Colonic mucosa (tissue), 4 donors: ENCODE measurements around the gene COMMD4. TPM values are rescaled to one million over a fixed set of nuclear protein-coding genes. Genes with fewer than 3 reads are reported as not detected.

Source experiments
- DNase-seq: peaks from one replicate; pipeline ENCODE4 v3.0.0-alpha.2; 2020
- H3K27ac ChIP-seq: fragments of 200-600 bp; one replicate; pipeline ENCODE4 v1.8.0; 2021
- H3K27me3 ChIP-seq: fragments of 200-600 bp; one replicate; pipeline ENCODE4 v1.8.0; 2021
- H3K36me3 ChIP-seq: fragments of 200-600 bp; one replicate; pipeline ENCODE4 v1.8.0; 2021
- H3K4me1 ChIP-seq: fragments of 200-600 bp; one replicate; pipeline ENCODE4 v1.8.0; 2021; ENCODE audit warnings: mild to moderate bottlenecking
- H3K4me3 ChIP-seq: fragments of 200-600 bp; one replicate; pipeline ENCODE4 v1.8.0; 2021
- H3K9ac ChIP-seq, 2 donors: one replicate each; pipeline ENCODE4 v1.7.0; 2013; ENCODE audit warnings: control low read depth in 2 of 2, low read depth in 2 of 2, low read length in 2 of 2
- H3K9me3 ChIP-seq: fragments of 200-600 bp; one replicate; pipeline ENCODE4 v1.8.0; 2021
- intact Hi-C: fragments of 100-400 bp; cut with DNase I; formaldehyde crosslinking; loops from one replicate; pipeline ENCODE4 v1.14.1; 2022
- total RNA-seq, 2 donors: library from RNA; stranded (reverse); fragmentation: NEBNext Ultra II Directional in 1 of 2; extraction: Animal tissue kit (Norgen Biotek cat#: 25700) in 1 of 2; gene quantifications; one replicate each; pipeline ENCODE4 v1.2.1, GENCODE V29; 2021
- TF ChIP-seq, protein P1 (sequence below): fragments of 200-600 bp; IDR thresholded peaks from one replicate; pipeline ENCODE4 v1.8.0; 2022; ENCODE audit warnings: antibody characterized with exemption, mild to moderate bottlenecking
- donor health status: healthy.
- donor health status: DM: no; HTN: no; CAD: no.
- donor health status: DM: no; HTN: no; CAD: no.

The COMMD4 gene
- total RNA-seq, 2 donors from 2014 or later: 69.8 to 127 TPM

DNA sequence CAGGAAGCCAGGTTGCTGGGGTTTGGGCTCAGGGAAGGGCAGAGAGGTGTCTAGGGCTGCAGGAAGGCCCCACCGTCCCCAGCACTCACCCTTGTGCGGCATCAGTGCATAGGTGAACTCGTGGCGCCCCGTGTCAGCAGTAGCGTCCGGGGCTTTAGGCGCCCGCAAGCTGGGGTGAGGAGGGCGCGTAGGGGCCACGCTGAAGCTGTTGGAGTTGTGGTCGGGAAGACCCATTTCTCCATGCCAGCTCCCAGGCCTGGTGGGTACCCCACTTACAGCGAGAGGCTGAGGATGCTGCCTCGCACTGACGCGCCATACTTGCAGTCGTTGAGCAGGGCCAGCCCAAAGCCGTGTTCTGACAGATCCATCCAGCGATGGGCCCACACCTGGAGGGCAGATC is 20.7 kb downstream of the COMMD4 start:
- TF ChIP-seq, protein P1, sequence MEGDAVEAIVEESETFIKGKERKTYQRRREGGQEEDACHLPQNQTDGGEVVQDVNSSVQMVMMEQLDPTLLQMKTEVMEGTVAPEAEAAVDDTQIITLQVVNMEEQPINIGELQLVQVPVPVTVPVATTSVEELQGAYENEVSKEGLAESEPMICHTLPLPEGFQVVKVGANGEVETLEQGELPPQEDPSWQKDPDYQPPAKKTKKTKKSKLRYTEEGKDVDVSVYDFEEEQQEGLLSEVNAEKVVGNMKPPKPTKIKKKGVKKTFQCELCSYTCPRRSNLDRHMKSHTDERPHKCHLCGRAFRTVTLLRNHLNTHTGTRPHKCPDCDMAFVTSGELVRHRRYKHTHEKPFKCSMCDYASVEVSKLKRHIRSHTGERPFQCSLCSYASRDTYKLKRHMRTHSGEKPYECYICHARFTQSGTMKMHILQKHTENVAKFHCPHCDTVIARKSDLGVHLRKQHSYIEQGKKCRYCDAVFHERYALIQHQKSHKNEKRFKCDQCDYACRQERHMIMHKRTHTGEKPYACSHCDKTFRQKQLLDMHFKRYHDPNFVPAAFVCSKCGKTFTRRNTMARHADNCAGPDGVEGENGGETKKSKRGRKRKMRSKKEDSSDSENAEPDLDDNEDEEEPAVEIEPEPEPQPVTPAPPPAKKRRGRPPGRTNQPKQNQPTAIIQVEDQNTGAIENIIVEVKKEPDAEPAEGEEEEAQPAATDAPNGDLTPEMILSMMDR: no peak
- H3K27ac ChIP-seq: no peak overlapping the region
- H3K9ac ChIP-seq: no peak overlapping the region
- H3K9me3 ChIP-seq: no peaks in the 10 kb centered on the region
- H3K27me3 ChIP-seq: no peaks in the 10 kb centered on the region
- no peak overlapping the region for H3K4me3 ChIP-seq
- no peak for DNase-seq
- intact Hi-C loops: no loop called here
- H3K36me3 ChIP-seq: no peaks in the 10 kb centered on the region
- no peaks in the 10 kb centered on the region for H3K4me1 ChIP-seq

DNA sequence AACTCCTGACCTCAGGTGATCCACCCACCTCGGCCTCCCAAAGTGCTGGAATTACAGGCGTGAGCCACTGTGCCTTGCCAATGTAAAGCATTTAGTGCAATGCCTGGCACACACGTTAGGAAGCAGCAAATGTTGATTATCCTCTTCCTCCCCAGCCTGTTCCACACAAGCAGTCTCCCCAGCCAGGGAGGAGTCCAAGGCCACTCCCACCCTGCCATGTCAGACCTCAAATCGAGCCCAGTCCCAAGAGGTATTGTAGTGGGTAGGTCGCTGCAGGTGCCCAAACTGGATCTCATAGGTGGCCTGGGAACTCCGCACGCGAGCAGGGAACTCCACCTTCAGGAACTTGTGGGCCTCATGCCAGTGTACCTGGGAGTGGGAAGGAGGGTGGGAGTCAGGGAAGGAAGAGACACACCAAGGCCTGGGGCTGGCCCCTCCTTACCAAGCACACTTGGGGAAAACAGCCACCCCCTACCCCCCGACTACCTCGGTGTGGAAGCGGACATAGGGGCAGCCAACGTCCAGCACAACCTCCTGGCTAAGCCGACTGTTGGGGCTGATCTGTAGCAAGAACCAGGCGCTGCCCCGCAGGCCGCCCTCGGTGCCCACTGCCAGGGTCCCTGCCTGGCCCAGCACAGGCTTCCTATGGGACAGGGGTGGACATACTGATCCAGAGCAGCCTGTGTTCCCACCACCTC is 22.3 kb downstream of the COMMD4 start:
- H3K27ac ChIP-seq: no peak overlapping the region
- TF ChIP-seq, protein P1: no peak
- H3K9ac ChIP-seq: no peak overlapping the region
- no peaks in the 10 kb centered on the region for H3K9me3 ChIP-seq
- no peaks in the 10 kb centered on the region for H3K36me3 ChIP-seq
- H3K4me1 ChIP-seq: no peaks in the 10 kb centered on the region
- no peaks in the 10 kb centered on the region for H3K27me3 ChIP-seq
- DNase-seq: no peak
- H3K4me3 ChIP-seq: no peak overlapping the region
- intact Hi-C loops: no loop called here

DNA sequence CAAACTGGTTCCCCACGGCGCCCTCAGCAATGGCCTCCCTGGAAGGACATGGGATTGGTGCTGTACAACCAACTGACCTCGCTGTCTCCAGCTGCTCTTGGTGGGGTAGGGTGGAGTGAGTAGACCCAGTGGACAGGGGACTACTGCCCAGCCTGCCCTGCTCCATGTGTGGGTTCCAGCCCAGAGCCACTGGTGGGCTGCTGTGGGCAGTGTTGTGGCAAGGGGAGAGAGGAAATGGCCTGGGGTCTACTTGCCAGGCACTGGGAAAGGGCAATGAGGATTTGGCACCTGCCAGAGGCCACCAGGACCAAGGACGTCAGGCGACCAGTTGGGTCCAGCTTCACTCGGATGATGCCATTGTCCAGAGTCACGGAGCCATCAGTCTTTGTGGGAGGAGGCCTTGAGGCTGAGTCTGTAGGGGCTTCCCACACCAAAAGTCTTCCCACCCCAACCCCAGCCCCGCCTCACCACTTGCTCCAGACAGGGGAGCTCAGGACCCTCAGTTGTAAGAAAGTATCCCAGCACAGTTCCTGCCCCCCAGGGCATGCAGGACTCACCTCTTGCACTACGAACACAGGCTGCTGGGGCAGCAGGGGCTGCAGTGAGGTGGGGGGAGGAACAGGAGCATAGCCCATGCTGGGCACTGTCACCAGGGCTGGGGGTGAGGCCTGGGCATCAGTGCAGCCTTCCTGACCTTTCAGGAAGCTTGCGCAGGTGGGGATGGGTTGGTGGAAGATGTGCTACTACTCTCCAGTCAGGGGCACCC is 23.1 kb downstream of the COMMD4 start:
- intact Hi-C loops: no loop called here

DNA sequence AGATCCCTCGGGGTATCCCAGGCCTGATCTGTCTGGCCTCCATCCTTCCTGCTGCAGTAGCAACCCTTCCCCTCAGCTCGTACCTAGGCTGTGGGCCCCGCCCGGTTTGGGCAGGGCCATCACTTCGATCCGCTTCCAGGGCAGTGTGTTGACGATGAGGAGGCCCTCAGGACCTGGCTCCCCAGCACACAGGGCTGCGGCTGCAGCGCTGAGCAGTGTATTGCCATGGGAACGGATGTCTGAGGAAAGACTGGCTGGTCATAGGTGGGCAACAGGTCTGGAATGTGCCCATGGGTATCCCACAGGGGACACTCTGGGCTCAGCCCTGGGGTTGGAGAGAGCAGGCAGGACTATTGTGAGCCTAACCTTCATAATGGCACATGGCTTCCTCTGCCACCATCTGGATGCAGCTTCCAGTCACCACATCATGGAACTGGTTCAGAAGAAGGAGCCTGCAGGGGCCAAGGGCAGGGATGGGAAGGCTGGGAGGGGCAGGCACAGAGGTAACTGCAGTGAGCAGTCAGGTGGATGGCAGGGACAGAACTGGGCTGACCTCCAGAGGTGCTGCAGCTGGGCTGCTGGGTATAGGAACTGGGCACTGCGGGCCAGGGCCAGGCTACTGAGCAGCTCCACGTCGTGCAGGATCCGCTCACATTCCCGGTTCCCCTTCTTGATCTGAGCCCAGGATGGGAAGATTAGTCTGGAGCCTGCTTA is 23.8 kb downstream of the COMMD4 start:
- Histone ChIP-seq H3K27ac (no peak overlapping the region), H3K27me3 (no peaks in the 10 kb centered on the region), H3K4me1 (no peaks in the 10 kb centered on the region), H3K9ac (no peak overlapping the region), H3K36me3 (no peaks in the 10 kb centered on the region), H3K4me3 (no peak overlapping the region), H3K9me3 (no peaks in the 10 kb centered on the region)
- no peak for DNase-seq
- intact Hi-C loops: loop anchor here (10.0 kb wide), 1 partner anchor 285 kb away; the partner anchor contains the start of genes IMP3 and SNX33
- TF ChIP-seq, protein P1: no peak

More for the DNA sequence above, 23.1 kb downstream of the COMMD4 start:
- TF ChIP-seq, protein P1: no peak
- Histone ChIP-seq H3K27ac (no peak overlapping the region), H3K36me3 (no peaks in the 10 kb centered on the region), H3K4me3 (no peak overlapping the region), H3K9me3 (no peaks in the 10 kb centered on the region), H3K4me1 (no peaks in the 10 kb centered on the region), H3K9ac (no peak overlapping the region), H3K27me3 (no peaks in the 10 kb centered on the region)
- no peak for DNase-seq

DNA sequence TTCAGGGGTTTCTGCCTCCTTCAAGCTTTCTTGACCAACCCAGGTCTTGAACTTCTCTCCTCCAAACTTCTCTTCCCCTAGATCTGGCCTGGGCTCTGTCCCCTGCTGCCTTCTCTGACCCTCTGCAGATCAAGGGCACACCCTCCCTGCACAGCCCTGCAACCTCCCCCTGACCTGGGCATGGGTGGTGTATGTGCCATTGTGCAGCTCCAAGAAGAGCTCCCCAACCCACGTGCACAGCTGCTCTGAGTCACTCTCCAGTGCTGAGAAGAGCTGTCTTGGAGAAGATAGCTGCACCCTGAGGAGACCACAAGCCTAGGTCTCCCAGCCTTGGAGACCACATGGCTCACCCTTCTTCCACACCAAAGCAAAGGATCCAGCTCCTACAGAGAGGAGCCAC is 24.5 kb downstream of the COMMD4 start:
- Histone ChIP-seq H3K36me3 (no peaks in the 10 kb centered on the region), H3K27ac (no peak overlapping the region), H3K4me1 (no peaks in the 10 kb centered on the region), H3K9ac (no peak overlapping the region), H3K27me3 (no peaks in the 10 kb centered on the region), H3K4me3 (no peak overlapping the region), H3K9me3 (no peaks in the 10 kb centered on the region)
- no peak for DNase-seq
- TF ChIP-seq, protein P1: no peak
- intact Hi-C loops: loop anchor here (10.0 kb wide), 1 partner anchor 284 kb away; the partner anchor contains the start of genes IMP3 and SNX33
